Measurements from ENCODE around the gene CELF5.
"Not testable (repeated sequence)": the region's sequence is repeated elsewhere in the genome, so short reads cannot be mapped to it uniquely, and the experiment has no call there.

Gene CELF5

DNA sequence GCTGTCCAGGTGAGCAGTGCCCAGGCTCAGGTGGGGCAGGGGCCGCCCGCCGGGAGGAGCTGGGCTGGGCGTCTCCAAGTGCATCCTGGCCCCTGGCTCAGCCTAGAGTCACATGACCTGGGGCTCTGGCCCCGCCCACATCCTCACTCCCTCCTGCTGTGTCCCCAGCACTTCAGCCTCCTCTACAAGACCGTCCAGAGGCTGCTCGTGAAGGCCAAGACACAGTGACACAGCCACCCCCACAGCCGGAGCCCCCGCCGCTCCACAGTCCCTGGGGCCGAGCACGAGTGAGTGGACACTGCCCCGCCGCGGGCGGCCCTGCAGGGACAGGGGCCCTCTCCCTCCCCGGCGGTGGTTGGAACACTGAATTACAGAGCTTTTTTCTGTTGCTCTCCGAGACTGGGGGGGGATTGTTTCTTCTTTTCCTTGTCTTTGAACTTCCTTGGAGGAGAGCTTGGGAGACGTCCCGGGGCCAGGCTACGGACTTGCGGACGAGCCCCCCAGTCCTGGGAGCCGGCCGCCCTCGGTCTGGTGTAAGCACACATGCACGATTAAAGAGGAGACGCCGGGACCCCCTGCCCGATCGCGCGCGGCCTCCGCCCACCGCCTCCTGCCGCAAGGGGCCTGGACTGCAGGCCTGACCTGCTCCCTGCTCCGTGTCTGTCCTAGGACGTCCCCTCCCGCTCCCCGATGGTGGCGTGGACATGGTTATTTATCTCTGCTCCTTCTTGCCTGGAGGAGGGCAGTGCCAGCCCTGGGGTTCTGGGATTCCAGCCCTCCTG is 16.8 kb upstream of the CELF5 start:
- no peak for DNase-seq (ENCODE audit: low read depth in 2 of 2)

DNA sequence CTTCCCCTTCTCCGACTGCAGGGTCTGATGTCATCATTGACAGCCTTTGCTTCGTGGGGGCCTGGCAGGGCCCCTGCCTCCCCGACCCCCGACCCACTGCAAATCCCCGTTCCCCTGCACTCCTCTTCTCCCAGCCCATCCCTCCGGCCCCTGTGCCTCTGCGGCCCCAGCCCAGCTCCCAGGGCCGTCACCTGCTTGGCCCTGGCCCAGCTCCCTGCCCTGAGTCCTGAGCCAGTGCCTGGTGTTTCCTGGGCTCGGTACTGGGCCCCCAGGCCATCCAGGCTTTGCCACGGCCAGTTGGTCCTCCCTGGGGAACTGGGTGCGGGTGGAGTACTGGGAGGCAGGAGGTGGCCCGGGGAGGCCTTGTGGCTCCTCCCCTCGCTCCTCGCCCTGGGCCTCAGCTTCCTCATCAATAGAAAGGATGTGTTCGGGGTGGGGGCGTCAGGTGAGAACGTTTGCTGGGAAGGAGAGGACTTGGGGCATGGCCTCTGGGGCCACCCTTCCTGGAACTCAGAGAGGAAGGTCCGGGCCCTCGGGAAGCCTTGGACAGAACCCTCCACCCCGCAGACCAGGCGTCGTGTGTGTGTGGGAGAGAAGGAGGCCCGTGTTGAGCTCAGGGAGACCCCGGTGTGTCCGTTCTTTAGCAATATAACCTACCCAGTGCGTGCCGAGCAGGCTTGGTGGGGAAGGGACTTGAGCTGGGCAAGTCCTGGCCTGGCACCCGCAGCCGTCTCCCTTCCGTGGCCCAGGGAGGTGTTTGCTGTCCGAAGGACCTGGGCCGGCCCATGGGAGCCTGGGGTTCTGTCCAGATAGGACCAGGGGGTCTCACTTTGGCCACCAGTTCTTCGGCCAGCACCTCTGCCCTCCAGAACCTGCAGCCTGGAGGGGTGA is 15.9 kb upstream of the CELF5 start:
- DNase-seq (ENCODE audit: low read depth in 2 of 2): no peak

DNA sequence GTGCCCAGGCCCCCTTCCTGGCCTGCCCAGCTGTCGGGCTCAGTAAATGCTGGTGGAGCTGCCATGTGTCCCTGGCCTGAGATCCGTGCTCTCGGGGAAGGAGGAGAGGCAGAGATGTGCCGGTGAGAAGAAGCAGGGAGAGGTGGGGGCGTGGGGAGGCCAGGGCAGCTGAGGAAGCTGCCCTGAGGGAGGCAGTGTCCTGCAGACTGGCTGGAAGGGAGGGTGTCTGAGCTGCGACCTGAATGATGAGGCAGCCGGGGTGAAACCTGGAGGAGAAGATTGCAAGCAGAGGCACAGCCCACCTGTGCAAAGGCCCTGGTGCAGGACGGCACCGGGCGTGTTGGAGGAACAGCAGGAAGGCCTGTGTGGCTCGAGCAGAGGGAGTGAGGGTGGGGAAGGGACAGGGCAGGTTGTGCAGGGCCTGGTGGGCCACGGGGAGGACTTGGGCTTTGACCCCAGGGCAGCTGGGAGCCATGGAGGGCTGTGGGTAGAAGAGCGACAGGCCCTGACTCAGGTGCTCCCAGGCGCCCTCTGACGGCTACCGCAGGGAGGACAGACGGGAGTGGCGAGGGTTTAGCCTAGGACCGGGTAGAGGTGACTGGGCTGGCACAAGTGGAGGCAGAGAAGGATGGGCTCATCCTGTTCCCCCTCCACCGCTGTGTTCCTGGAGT is 14.0 kb upstream of the CELF5 start:
- DNase-seq (ENCODE audit: low read depth in 2 of 2): peak; percentile 43 to 70

DNA sequence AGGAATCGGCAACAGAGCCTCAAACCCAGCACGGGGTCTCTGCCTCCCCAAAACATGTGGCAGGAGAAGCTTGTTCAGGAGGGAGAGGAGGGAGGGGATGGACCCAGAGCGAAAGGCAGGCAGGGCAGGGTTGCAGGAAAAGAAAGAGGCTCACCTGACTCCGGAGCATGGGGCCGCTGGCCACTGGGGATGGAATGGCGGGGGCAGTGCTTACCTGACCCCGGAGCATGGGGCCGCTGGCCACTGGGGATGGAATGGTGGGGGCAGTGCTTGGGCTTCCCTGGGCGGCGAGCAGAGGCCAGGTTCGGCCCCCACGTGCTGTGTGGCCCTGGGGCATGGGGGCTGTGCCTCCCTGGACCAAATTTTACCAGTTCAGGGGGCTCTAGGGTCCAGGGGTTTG is 13.3 kb upstream of the CELF5 start:
- DNase-seq (ENCODE audit: low read depth in 2 of 2): no peak

GRCh38 chr19:3213159-3213558 is 11.3 kb upstream of the CELF5 start:
- no peak for DNase-seq (ENCODE audit: low read depth in 2 of 2)

DNA sequence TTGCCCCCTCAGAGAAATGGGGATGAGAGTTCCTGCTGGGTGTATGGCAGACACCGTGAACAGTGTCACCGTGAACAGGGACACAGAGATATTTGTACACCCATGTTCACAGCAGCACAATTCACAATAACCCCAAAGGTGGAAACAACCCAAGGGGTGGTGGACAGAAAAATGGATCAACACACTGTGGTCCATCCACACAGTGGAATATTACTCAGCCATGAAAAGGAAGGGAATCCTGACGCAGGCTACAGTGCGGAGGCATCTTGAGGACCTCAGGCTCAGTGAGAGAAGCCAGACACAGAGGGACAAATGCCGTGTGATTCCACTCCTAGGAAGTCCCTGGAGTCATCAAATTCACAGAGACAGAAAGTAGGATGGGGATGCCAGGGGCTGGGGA is 7.6 kb upstream of the CELF5 start:
- no peak for DNase-seq (ENCODE audit: low read depth in 2 of 2)

DNA sequence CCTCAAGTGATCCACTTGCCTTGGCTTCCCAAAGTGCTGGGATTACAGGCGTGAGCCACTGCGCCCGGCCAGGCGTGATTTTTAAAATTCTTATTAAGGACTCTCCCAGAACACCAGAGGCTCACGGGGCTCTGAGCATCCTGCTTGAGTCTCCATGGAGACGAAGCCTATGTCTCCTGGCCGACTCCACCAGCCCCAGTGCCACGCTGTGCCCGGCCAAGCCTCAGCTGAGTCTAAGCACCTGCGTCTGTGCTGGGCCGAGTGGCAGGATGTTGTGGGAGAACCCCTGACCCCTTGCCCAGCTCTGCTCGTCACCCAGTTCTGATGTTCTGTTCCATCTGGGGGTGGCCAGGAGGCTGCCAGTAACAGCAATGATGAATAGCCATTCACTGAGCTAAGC is 3.9 kb upstream of the CELF5 start:
- DNase-seq (ENCODE audit: low read depth in 2 of 2): no peak

- not testable (repeated sequence) for DNase-seq (ENCODE audit: low read depth in 2 of 2)
These were observed 2.9 kb upstream of the CELF5 start for GRCh38 chr19:3221576-3221975.

DNA sequence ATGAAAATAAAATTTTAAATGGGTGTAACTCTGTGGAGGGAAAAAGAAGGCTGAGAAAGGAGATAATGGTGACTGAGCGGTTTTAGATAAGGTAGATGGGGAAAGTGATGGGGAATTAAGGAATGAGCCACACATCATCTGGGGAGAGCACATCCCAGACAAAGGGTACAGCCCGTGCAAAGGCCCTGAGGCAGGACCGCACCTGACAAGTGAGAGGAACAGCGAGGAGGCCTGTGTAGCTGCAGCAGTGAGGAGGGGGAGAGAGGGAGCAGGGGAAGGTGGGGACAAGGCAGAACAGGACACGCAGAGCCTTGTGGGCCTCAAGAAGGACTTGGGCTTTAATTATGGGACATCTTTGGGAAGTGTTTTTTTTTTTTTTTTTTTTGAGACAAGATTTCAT is 1.8 kb upstream of the CELF5 start:
- no peak for DNase-seq (ENCODE audit: low read depth in 2 of 2)

GRCh38 chr19:3225169-3225485 is 666 bp downstream of the CELF5 start:
- DNase-seq (ENCODE audit: low read depth in 2 of 2): no peak

- no peak for DNase-seq (ENCODE audit: low read depth in 2 of 2)
These were observed 1.2 kb downstream of the CELF5 start for GRCh38 chr19:3225677-3226093.

- DNase-seq (ENCODE audit: low read depth in 2 of 2): no peak
These were observed 2.7 kb downstream of the CELF5 start for GRCh38 chr19:3227054-3227626.

GRCh38 chr19:3229346-3229743 is 4.9 kb downstream of the CELF5 start:
- no peak for DNase-seq (ENCODE audit: low read depth in 2 of 2)

DNA sequence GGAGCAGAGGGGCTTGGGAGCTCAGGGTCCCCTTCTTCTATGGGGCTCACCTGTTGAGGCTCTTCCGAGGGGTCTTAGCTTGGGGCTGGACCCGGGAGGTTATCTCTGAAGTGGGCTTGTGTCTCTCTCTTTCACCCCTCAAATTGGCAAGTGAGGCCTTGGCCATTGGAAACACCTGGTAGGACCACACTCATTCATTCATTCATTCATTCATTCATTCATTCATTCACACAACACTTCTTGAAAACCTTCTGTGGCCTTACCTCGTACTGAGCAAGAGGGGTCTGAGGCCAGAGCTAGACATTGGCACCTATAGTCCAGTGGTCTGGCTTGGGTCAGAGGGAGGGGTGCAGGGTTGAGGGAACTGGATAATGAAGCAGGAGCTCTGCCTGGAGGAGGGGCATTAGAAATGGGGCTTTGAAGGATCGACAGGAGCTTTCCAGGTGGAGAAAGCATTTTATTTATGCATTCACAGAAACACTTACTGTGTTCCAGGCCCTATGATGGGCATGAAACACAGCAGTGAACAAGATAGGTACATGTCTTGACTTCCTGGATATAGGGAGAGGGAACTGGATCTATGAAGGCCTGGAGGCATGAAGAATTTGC is 5.5 kb downstream of the CELF5 start:
- no peak for DNase-seq (ENCODE audit: low read depth in 2 of 2)

- no peak for DNase-seq (ENCODE audit: low read depth in 2 of 2)
These were observed 6.8 kb downstream of the CELF5 start for GRCh38 chr19:3231288-3231687.

DNA sequence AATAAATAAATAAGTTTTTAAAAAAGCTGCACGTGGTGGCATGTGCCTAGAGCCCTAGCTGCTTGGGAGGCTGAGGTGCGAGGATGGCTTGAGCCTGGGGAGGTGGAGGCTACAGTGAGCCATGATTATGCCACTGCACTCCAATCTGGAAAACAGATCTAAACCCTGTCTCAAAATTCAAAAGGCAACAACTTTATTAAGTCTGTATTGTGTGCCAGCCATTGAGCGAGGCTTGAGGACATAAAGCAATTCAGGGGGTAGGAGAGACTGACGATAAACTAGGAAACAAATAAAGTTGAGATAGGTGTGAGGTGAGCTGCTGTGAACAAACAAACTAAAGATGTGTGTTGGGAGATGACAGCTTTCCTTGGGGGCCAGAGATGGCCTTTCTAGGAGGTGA is 8.7 kb downstream of the CELF5 start:
- DNase-seq (ENCODE audit: low read depth in 2 of 2): no peak

- no peak for DNase-seq (ENCODE audit: low read depth in 2 of 2)
These were observed 9.4 kb downstream of the CELF5 start for GRCh38 chr19:3233831-3234230.

DNA sequence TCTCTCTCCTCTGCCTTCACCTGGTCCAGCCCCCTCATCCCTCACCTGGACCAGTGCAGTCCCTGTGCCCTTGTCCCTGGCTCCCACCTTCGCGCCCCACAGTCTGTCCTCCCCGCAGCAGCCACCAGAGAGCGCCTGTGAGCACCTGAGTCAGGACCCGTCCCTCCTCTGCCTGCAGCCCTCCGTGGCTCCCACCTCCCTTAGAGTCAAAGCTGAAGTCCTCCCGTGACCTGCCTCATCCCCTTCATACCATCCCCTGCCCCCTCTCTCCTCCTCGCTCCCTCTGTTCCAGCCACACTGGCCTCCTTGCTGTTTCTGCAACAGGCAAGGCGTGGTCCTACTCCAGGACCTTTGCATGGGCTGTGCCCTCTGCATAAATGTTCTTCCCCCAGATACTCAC is 10.3 kb downstream of the CELF5 start:
- peak in 1 of 2 experiments; percentile 32 for DNase-seq (ENCODE audit: low read depth in 2 of 2)

DNA sequence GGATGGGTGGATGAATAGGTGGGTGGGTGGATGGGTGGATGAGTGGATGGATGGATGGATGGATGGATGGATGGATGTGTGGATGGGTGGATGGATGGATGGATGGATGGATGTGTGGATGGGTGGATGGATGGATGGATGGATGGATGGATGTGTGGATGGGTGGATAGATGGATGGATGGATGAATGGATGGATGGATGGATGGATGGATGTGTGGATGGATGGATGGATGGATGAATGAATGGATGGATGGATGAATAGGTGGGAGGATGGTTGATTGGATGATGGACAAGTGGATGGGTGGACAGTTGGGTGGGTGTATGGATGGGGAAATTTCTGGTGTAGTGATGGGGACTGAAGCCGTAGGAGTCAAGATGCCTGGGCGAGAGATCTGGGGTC is 11.1 kb downstream of the CELF5 start:
- not testable (repeated sequence) for DNase-seq (ENCODE audit: low read depth in 2 of 2)

- DNase-seq (ENCODE audit: low read depth in 2 of 2): no peak
These were observed 11.8 kb downstream of the CELF5 start for GRCh38 chr19:3236272-3236671.

DNA sequence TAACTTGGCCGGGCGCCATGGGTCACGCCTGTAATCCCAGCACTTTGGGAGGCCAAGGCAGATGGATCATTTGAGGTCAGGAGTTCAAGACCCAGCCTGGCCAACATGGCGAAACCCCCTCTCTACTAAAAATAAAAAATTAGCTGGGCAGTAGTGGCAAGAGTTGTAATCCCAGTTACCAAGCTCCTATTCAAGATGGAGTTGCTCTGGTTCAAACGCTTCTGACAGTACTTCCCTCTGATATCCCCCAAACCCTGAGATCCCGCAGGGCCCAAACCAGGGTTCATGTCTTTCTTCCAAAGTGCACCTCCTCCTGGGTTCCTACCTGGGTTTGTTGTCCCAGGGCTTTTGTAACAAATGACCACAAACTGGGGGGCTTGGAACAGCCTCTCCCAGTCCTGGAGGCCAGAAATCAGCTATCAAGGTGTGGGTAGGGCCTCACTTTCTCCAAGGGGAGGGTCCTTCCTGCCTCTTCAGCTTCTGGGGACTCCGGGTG is 13.7 kb downstream of the CELF5 start:
- DNase-seq (ENCODE audit: low read depth in 2 of 2): no peak

- no peak for DNase-seq (ENCODE audit: low read depth in 2 of 2)
These were observed 14.9 kb downstream of the CELF5 start for GRCh38 chr19:3239367-3239766.

All from stimulated activated CD4-positive, alpha-beta T cell treated with anti-CD3 and anti-CD28 coated beads, Interleukin-12 subunit alpha, Interleukin-12 subunit beta, amount 100 ng/mL, for 24 hours (primary cell).